Smooth muscle cell of the umbilical artery (primary cell): ENCODE data around the gene RPL15. TPM values are rescaled to one million over a fixed set of nuclear protein-coding genes. Genes with fewer than 3 reads are reported as not detected.

Experiments used
- total RNA-seq: library from RNA; depleted of rRNA; stranded (reverse); fragments of >200 nt; gene quantifications from 2 replicates; pipeline ENCODE4 v1.2.3, GENCODE V29; 2014

The RPL15 gene
- 1,555 and 3,101 TPM in 2 replicates for total RNA-seq

DNA sequence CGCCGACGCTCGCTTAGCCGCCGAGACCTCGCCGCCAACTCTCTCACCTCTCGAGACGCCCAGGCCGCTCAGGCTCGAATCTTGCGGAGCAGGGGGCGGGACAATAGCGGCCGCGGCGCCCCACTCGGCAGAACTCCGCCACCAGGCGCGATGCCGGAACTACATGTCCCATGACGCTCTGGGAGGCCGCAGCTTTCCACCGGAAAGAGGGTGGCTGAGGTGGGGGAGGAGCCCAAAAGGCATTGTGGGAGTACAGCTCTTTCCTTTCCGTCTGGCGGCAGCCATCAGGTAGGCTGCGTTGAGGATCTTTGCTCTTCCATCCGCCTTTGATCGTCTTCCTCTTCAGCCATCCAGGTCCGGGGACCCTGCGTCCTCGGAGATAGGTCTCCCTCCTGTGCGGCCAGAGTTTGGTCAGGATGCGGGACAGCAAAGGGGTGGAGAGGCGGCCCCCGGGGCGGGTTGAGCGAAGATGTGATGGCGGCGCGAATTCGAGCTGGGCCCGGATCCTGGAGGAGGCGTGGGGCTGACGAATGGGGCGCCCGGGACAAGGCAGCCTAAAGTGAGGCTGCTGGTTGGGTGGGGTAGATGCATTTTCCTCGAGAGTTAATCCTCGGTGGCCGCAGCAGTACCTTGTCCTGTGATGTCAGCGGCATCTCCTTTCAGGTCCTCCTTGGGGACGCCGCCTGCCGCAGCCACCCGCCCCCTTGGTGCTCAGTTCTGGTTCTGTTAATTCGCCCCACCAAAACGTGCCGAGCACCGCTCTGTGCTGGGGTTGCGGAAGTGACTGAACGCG, at the start of gene RPL15, which contains the start of gene NKIRAS1:
RPL15 (plus strand) TSS at position 247 of the 793 bp plus-strand sequence. CDS start 728 bp downstream, outside the sequence.
NKIRAS1 (minus strand) TSS at position 105 of the 793 bp plus-strand sequence. CDS start 6,086 bp downstream, outside the sequence.

GRCh38 chr3:23944861-23945662, 28.1 kb downstream of the RPL15 start, which contains the start of gene NR1D2:
Gene NR1D2, plus strand, starts transcription at chr3:23945286. Its CDS starts 293 bp downstream, at chr3:23945579.

Other genes with a start within 250 kb of the RPL15 start
- gene UBE2E1, start 111.2 kb upstream of the RPL15 start, total RNA-seq, result 97.8 and 126 TPM in 2 replicates
- 7.3 and 10.4 TPM in 2 replicates for gene NKIRAS1, start 142 bp upstream of the RPL15 start, total RNA-seq
- 36.2 and 36.5 TPM in 2 replicates for gene NR1D2, start 28.2 kb downstream of the RPL15 start, total RNA-seq